Naive thymus-derived CD8-positive, alpha-beta T cell (primary cell): Measurements from ENCODE around the gene ANKDD1B. TPM values are rescaled to one million over a fixed set of nuclear protein-coding genes. Genes with fewer than 3 reads are reported as not detected.

Source experiments
- ATAC-seq, 2 donors: fragments of 150-1000 bp; cut with Tn5 transposase in 1 of 2; sonication (Bioruptor Pico), chemical (Tn5 transposase) in 1 of 2; 1 replicate in 1 of 2; 2 replicates in 1 of 2; pipeline ENCODE4 v1.10.0; 2021; ENCODE audit warnings: mild to moderate bottlenecking in 2 of 2, moderate library complexity in 2 of 2
- POLR2A ChIA-PET: fragments of 350-600 bp; sonication (Branson Sonifier 250); formaldehyde crosslinking; loops from one replicate; lab custom pipeline; 2021; ENCODE audit warnings: antibody characterized with exemption; lab: Charles Lee
- DNase-seq, 10 donors: peaks; one replicate each; pipeline versions ENCODE4 v3.0.0 to v3.0.0-alpha.2; 2020 to 2022
- H3K27ac Mint-ChIP-seq, 10 donors: one replicate each; pipeline ENCODE4 v1.8.0; 2020 to 2022; ENCODE audit warnings: mild to moderate bottlenecking in 10 of 10, mixed read lengths in 10 of 10, moderate library complexity in 4 of 10, inconsistent platforms in 1 of 10
- H3K27me3 Mint-ChIP-seq, 5 donors: one replicate each; pipeline ENCODE4 v1.8.0; 2021 to 2022; ENCODE audit warnings: mixed read lengths in 5 of 5
- H3K36me3 Mint-ChIP-seq, 3 donors: one replicate each; pipeline ENCODE4 v1.8.0; 2020 to 2022; ENCODE audit warnings: mixed read lengths in 3 of 3, mild to moderate bottlenecking in 2 of 3, inconsistent platforms in 1 of 3
- H3K4me1 Mint-ChIP-seq, 4 donors: one replicate each; pipeline ENCODE4 v1.8.0; 2021 to 2022; ENCODE audit warnings: mixed read lengths in 4 of 4
- H3K4me3 Mint-ChIP-seq, 10 donors: one replicate each; pipeline ENCODE4 v1.8.0; 2020 to 2022; ENCODE audit warnings: mild to moderate bottlenecking in 10 of 10, mixed read lengths in 10 of 10, moderate library complexity in 6 of 10, inconsistent platforms in 1 of 10
- H3K9me3 Mint-ChIP-seq, 9 donors: one replicate each; pipeline ENCODE4 v1.8.0; 2020 to 2022; ENCODE audit warnings: mixed read lengths in 9 of 9, mild to moderate bottlenecking in 3 of 9, inconsistent platforms in 1 of 9, moderate library complexity in 1 of 9
- polyA plus RNA-seq, 3 donors: library from polyadenylated mRNA; unstranded; fragments of 300-500 nt; fragmentation: Illumina TruSeq; gene quantifications; one replicate each; pipeline ENCODE4 v1.2.3, GENCODE V29; 2021
- total RNA-seq, 8 experiments: library from RNA in 2 of 8; stranded (reverse) in 2 of 8; gene quantifications; one replicate each; pipeline ENCODE4 v1.2.3 and lab custom pipeline; 2021 to 2026

Gene ANKDD1B
- total and polyA plus RNA-seq, 5 experiments from 2014 or later: 0.27 to 0.75 (median 0.39) TPM

DNA sequence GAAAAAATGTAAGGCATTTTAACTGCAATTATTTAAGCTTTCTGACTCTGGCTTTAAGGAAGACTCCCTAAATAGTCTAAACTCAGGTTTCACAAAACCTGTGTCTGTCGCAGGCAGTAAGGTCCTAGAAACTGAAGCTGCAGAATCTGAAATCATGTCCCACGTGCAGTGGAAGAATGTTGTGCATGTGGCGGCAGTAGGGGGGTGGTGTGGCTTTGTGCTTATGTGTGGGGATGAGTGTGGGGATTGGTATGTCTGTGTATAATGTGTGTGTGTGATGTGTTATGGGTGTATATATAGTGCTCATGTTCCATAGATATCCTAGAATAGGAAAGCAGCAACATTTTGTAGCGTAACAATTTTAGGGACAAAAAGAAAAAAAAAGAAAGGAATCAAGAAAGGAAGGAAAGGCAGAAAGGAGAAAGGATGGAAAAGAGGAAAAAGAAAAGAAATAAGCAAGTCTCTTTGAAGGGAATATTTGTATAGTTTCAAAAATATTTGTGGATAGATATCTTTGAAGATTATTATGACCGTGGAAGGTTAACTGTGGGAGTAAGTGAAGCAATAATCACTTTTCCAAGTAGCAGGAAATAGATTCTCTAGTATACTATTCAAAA is 6.6 kb downstream of the ANKDD1B start:
- peaks cover 0 to 1% (median 0%) of the 10 kb centered on the region in 9 donors for H3K9me3 Mint-ChIP-seq
- H3K4me3 Mint-ChIP-seq: no peak overlapping the region
- POLR2A ChIA-PET: no interaction called here
- H3K4me1 Mint-ChIP-seq: no peaks in the 10 kb centered on the region
- ATAC-seq: no peak
- peaks cover 0 to 4% (median 0%) of the 10 kb centered on the region in 5 donors for H3K27me3 Mint-ChIP-seq
- no peak overlapping the region for H3K27ac Mint-ChIP-seq
- peaks cover 0 to 3% (median 3%) of the 10 kb centered on the region in 3 donors for H3K36me3 Mint-ChIP-seq
- no peak for DNase-seq

DNA sequence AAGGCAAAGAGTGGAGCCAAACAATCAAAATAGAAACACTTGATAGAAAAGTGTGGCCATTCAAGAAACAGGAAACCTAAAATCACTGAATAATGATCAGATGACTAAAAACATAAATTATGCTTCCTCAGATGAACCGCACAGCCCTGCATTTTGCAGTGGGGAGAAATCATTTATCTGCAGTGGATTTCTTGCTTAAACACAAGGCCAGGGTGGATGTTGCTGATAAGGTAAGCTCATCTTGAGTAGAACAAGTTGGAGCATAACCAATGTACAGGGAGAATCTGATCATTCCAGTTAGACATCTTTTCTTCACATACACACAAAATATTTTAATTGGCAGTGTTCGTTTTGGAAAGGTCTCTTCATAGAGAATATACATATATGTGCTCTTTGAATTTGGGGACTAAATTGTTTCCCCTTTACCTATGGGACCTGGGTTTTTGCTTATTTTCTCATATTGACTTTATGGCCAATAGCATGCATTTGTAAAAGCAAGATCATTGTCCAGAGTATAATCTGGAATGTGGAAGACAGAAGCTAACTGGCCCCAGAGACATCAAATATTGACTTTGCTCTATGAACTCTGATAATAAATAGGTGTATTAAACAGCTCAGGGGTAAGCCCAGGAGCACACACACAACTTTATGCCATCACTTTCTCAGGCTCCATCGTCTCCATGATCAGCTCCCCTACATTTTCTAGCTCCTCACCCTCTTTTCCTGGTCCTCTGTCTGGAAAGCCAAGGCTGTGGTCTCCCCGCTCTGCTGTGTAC is 9.1 kb downstream of the ANKDD1B start:
- Mint-ChIP-seq H3K4me1 (no peaks in the 10 kb centered on the region), H3K27ac (no peak overlapping the region), H3K9me3 (no peaks in the 10 kb centered on the region), H3K27me3 (no peaks in the 10 kb centered on the region), H3K4me3 (no peak overlapping the region), H3K36me3 (peaks cover 0 to 2% (median 0%) of the 10 kb centered on the region in 3 donors)
- POLR2A ChIA-PET: interaction anchor here (0.7 kb wide), 1 partner anchor 58 kb away, joined by 4 read pairs; no protein-coding TSS in a partner anchor
- ATAC-seq: no peak
- no peak for DNase-seq

DNA sequence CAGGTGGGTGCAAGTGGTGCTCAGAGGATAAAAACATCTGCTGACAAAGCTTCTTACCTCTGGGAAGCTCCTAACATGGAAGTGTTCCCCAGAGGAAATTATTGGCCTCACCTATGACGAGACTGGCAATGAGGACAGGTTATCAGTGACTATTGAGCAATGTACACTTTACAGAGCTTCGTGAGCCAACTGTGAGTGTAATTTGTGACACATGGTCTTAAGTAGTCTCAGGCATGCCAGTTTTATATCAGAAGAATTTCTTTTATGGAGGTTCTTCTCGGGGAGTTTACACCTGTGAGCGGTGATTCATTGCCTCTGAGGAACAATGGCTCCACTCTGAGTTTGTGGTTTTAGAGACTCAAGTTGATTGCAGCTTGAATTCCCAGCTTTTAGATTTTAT is 11.3 kb downstream of the ANKDD1B start:
- ATAC-seq: no peak
- H3K27ac Mint-ChIP-seq: no peak overlapping the region
- POLR2A ChIA-PET: no interaction called here
- no peak for DNase-seq
- H3K4me3 Mint-ChIP-seq: no peak overlapping the region
- no peaks in the 10 kb centered on the region for H3K9me3 Mint-ChIP-seq
- no peaks in the 10 kb centered on the region for H3K36me3 Mint-ChIP-seq
- H3K27me3 Mint-ChIP-seq: no peaks in the 10 kb centered on the region
- H3K4me1 Mint-ChIP-seq: peaks cover 0 to 3% (median 0%) of the 10 kb centered on the region in 4 donors

DNA sequence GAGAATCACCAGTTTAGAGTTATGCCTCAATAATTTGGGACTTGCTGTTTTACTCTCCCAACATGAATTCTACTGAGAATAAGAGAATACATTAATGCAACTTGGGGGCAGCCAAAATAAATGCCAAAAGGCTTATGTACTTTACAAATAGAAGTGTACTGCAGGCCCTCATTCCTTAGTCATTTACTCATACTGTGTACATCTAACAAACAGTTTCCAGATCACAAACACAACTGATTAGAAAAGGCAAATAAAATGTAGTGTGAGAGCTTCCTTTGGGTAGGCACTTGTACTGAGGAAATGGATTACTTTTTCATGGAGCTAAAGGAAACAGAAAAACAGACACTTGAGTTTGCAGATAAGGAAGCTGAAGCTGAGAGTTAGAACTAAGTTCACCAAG is 12.6 kb downstream of the ANKDD1B start:
- H3K27ac Mint-ChIP-seq: no peak overlapping the region
- POLR2A ChIA-PET: no interaction called here
- no peaks in the 10 kb centered on the region for H3K36me3 Mint-ChIP-seq
- no peaks in the 10 kb centered on the region for H3K27me3 Mint-ChIP-seq
- no peak for DNase-seq
- H3K4me3 Mint-ChIP-seq: no peak overlapping the region
- H3K4me1 Mint-ChIP-seq: peaks cover 0 to 3% (median 0%) of the 10 kb centered on the region in 4 donors
- no peak for ATAC-seq
- H3K9me3 Mint-ChIP-seq: no peaks in the 10 kb centered on the region

DNA sequence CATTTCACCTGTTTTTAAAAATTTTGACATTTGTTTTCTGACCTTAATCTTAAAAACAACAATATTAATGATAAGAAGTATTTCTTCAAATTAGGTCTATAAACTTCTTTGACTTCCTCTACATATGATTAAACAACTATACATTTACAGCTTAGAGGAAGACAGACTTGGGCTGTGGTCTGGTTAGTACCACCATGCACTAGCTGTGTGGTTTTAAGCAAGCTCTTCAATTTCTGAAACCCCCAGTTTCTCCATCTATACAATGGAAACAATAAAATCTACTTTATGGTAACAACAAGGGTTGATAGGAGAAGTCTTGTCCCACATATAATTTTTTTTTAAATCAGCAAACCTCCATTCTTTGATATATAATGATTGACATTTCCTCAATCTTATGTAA is 15.7 kb downstream of the ANKDD1B start:
- POLR2A ChIA-PET: no interaction called here
- Mint-ChIP-seq H3K27ac (no peak overlapping the region), H3K9me3 (no peaks in the 10 kb centered on the region), H3K27me3 (no peaks in the 10 kb centered on the region), H3K4me1 (peaks cover 0 to 3% (median 0%) of the 10 kb centered on the region in 4 donors), H3K36me3 (no peaks in the 10 kb centered on the region), H3K4me3 (no peak overlapping the region)
- DNase-seq (no peak), ATAC-seq (no peak)

DNA sequence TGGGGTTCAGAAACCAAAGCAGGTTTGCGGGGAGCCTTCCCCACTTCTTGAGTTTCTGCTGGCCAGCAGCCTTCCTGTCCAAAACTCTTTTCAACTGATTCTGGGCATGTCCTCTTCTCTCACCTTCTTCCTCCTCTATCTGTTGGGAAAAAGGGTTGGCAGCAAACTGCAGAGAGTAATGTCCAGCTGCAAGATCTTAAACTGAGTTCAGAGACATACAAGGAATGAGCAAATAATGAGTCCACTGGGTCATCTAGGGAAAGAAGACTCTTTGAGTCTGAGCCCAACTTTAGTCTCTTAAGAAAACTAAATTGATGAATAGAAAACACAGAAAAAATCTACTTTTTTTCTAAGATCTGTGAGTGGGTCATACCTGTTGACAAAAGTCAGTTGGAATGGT is 16.5 kb downstream of the ANKDD1B start:
- no peak for ATAC-seq
- POLR2A ChIA-PET: no interaction called here
- Mint-ChIP-seq H3K27me3 (no peaks in the 10 kb centered on the region), H3K4me1 (peaks cover 0 to 3% (median 0%) of the 10 kb centered on the region in 4 donors), H3K9me3 (no peaks in the 10 kb centered on the region), H3K36me3 (no peaks in the 10 kb centered on the region), H3K27ac (no peak overlapping the region), H3K4me3 (no peak overlapping the region)
- no peak for DNase-seq

DNA sequence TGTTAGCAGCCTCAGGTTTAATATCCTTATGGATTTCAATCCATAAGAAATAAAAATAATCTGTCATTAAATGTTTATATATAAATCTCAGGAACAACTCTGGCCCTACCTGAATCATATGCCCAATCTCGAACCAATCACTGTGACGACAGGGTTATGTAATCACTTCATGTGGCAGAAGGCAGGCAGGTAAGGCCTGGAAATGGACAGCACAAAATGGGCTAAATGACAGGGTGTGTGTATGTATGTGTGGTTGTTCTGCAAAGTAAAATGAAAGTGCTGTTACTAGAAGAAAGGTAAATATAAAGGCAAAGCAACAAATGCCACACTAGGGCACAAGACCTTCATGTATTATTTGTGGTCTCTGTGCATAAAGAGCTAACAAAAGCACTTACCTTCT is 19.6 kb downstream of the ANKDD1B start:
- Mint-ChIP-seq H3K9me3 (peaks cover 0 to 2% (median 0%) of the 10 kb centered on the region in 9 donors), H3K36me3 (no peaks in the 10 kb centered on the region), H3K27me3 (peaks cover 0 to 3% (median 0%) of the 10 kb centered on the region in 5 donors), H3K4me1 (peaks cover 0 to 3% (median 0%) of the 10 kb centered on the region in 4 donors), H3K4me3 (no peak overlapping the region), H3K27ac (no peak overlapping the region)
- ATAC-seq (no peak), DNase-seq (no peak)
- POLR2A ChIA-PET: no interaction called here

DNA sequence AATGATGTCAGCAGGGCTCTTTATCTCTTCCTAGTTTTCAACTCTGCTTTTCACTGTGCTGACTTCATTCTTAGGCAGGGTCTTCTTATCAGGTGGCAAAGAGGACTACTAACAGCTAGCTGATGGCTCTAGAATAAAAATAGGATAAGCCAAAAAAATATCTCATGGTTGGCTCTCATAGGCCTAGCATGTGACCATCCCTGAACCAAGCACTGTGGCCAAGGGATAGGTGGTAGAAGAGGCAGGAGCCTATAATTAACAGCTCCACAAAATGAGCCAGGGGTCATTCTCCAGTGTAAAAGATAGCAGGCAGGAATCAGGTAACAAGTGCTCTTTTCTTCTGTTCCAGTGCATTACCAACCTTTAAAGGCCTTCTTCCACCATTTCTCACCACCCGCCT is 21.1 kb downstream of the ANKDD1B start:
- POLR2A ChIA-PET: no interaction called here
- Mint-ChIP-seq H3K4me1 (peaks cover 0 to under 1% (median 0%) of the 10 kb centered on the region in 4 donors), H3K4me3 (no peak overlapping the region), H3K27me3 (peaks cover 0 to 11% (median 0%) of the 10 kb centered on the region in 5 donors), H3K9me3 (peaks cover 0 to 2% (median 0%) of the 10 kb centered on the region in 9 donors), H3K36me3 (peaks cover 0 to 2% (median 0%) of the 10 kb centered on the region in 3 donors), H3K27ac (no peak overlapping the region)
- ATAC-seq: no peak
- no peak for DNase-seq

DNA sequence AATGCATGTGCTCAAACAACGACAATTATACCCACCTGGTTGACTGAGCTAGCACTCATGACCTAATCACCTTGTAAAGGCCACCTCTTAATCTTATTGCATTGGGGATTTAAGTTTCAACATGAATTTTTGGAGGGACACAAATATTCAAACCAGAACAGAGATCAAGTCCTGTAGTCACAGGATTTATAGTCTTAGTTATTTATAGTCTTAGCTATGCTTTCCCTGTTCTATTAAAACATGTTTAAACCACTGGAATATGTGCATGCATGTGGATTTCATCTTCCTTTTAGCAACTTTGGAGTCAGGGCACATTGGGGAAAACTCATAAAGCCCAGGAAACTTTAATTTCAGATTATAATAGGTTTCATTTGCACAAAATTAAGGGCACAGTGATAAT is 26.7 kb downstream of the ANKDD1B start:
- no peak overlapping the region for H3K27ac Mint-ChIP-seq
- H3K27me3 Mint-ChIP-seq: peaks cover 0 to 11% (median 0%) of the 10 kb centered on the region in 5 donors
- POLR2A ChIA-PET: no interaction called here
- DNase-seq: no peak
- H3K9me3 Mint-ChIP-seq: peaks cover 0 to 7% (median 2%) of the 10 kb centered on the region in 9 donors
- no peak overlapping the region for H3K4me3 Mint-ChIP-seq
- H3K36me3 Mint-ChIP-seq: peaks cover 0 to 7% (median 0%) of the 10 kb centered on the region in 3 donors
- no peaks in the 10 kb centered on the region for H3K4me1 Mint-ChIP-seq
- ATAC-seq: no peak

DNA sequence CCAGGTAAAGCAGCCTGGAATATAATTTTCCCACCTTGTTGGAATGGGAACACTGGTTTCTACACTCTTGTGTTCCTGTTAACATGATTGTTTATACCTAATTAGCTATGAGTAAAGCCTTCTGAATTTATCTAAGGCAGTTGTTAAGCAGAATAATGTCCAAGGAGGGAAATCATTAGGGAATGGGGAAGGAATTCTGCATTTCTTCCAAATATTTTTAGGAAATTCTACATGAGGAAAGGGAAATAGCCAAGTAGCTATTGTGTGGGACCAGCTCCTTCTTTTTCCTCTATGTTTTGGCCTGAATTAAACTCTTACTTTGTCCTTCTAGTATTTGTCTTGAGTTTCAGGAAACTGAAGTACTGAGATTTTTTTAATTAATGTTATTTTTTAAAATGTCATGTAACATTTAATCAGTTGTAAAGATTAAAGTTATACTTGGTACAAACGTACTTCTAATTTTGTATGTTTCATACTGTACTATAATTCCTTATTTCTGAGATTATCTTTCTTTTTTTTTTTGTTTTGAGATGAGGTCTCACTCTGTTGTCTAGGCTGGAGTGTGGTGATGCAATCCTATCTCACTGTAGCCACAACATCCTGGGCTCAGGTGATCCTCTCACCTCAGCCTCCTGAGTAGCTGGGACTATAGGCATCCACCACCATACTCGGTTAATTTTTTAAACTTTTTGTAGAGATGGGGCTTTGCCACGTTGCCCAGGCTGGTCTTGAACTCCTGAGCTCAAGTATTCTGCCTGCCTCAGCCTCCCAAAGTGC is 28.5 kb downstream of the ANKDD1B start:
- no peak for ATAC-seq
- H3K9me3 Mint-ChIP-seq: peaks cover 0 to 7% (median 0%) of the 10 kb centered on the region in 9 donors
- no peak overlapping the region for H3K27ac Mint-ChIP-seq
- POLR2A ChIA-PET: no interaction called here
- H3K4me1 Mint-ChIP-seq: no peaks in the 10 kb centered on the region
- no peak for DNase-seq
- peaks cover 0 to 7% (median 0%) of the 10 kb centered on the region in 3 donors for H3K36me3 Mint-ChIP-seq
- H3K4me3 Mint-ChIP-seq: no peak overlapping the region
- H3K27me3 Mint-ChIP-seq: peaks cover 0 to 10% (median 0%) of the 10 kb centered on the region in 5 donors

DNA sequence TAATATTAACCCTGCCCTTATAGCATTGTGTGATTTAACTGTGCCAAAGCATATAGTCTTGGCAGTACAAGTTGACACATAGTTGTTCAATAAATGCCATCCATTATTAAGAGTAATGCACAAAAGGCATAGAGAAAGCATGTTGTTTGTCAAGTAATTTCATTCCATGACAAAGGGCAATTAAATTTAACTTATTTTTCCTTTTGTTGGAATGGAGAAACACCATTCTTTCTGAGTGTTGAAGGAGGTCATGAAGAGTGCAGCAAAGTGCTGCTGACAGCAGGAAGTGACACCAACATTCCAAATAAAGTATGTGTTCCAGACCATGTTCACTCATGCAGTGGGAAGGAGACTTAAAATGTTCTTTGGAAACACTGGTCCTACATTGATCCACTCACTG is 29.1 kb downstream of the ANKDD1B start:
- POLR2A ChIA-PET: no interaction called here
- no peak overlapping the region for H3K27ac Mint-ChIP-seq
- H3K27me3 Mint-ChIP-seq: peaks cover 0 to 8% (median 0%) of the 10 kb centered on the region in 5 donors
- DNase-seq: no peak
- ATAC-seq: no peak
- H3K4me1 Mint-ChIP-seq: no peaks in the 10 kb centered on the region
- H3K36me3 Mint-ChIP-seq: peaks cover 0 to 7% (median 0%) of the 10 kb centered on the region in 3 donors
- peaks cover 0 to 7% (median 0%) of the 10 kb centered on the region in 9 donors for H3K9me3 Mint-ChIP-seq
- no peak overlapping the region for H3K4me3 Mint-ChIP-seq

DNA sequence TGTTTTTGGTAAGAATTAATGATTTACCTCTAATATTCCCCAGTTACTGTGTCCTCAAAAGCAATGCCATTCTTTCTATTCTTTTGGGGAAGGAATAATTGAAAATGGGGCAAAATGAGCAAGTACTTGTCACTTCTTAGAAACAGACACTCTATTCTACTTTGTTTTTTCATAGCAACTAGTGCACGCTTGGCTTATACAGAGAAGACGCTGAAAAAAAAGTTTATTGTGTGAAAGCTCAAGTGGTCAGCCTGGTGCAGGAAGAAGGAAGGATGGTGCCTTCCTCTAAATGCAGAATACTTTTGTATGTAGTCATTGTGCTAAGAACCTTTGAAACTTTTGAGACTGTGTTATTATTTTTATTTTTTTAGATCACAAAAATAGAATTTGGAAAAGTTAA is 29.6 kb downstream of the ANKDD1B start:
- H3K4me1 Mint-ChIP-seq: no peaks in the 10 kb centered on the region
- peaks cover 0 to 7% (median 0%) of the 10 kb centered on the region in 3 donors for H3K36me3 Mint-ChIP-seq
- peaks cover 0 to 8% (median 0%) of the 10 kb centered on the region in 5 donors for H3K27me3 Mint-ChIP-seq
- ATAC-seq (no peak), DNase-seq (no peak)
- no peak overlapping the region for H3K4me3 Mint-ChIP-seq
- POLR2A ChIA-PET: no interaction called here
- H3K27ac Mint-ChIP-seq: no peak overlapping the region
- H3K9me3 Mint-ChIP-seq: peaks cover 0 to 7% (median 0%) of the 10 kb centered on the region in 9 donors
